Measurements from ENCODE around the gene NHLRC2. TPM values are rescaled to one million over a fixed set of nuclear protein-coding genes. Genes with fewer than 3 reads are reported as not detected.

Gene NHLRC2
- total and polyA plus RNA-seq, 2 of the 13 experiments (the other 11 are each of a cell fraction or from before 2014, with no cell fraction given): 7.6 to 12.7 TPM

- peak; percentile 76 for TF ChIP-seq TGIF2 (CRISPR knock-in tag; IDR thresholded peaks at IDR 0.05)
- TF ChIP-seq YEATS4 (CRISPR knock-in tag; IDR thresholded peaks at IDR 0.05; ENCODE audit: borderline replicate concordance): 0 out of 2 replicates have a peak, but pooled peaks have one; percentile 65
- TF ChIP-seq PREB (CRISPR knock-in tag; IDR thresholded peaks at IDR 0.05): no peak
- peak; percentile 55 for TF ChIP-seq THAP9 (CRISPR knock-in tag; IDR thresholded peaks at IDR 0.05; ENCODE audit: borderline replicate concordance)
- peak; percentile 42; the same call in 1 of the 2 replicates for TF ChIP-seq ARID4A (CRISPR knock-in tag; IDR thresholded peaks at IDR 0.05; ENCODE audit: borderline replicate concordance)
- no peak for TF ChIP-seq ZBTB14 (CRISPR knock-in tag; IDR thresholded peaks at IDR 0.05)
- peak; percentile 58 for TF ChIP-seq U2AF1 (optimal IDR thresholded peaks at IDR 0.05; ENCODE audit: low read depth, low read length)
- no peak for TF ChIP-seq GABPA (IDR thresholded peaks at IDR 0.05; ENCODE audit: low read depth, low read length)
- 0 out of 2 replicates have a peak, but pooled peaks have one; percentile 23 for TF ChIP-seq GABPA (CRISPR knock-in tag; IDR thresholded peaks at IDR 0.05; ENCODE audit: low read depth)
- TF ChIP-seq ZNF17 (CRISPR knock-in tag; IDR thresholded peaks at IDR 0.05): peak; percentile 54; the same call in 1 of the 2 replicates
- 0 out of 2 replicates have a peak, but pooled peaks have one; percentile 15 for TF ChIP-seq ZKSCAN1 (IDR thresholded peaks at IDR 0.05; ENCODE audit: low read length)
- TF ChIP-seq ZNF441 (CRISPR knock-in tag; IDR thresholded peaks at IDR 0.05; ENCODE audit: borderline replicate concordance): 0 out of 2 replicates have a peak, but pooled peaks have one; percentile 22
- no peak for TF ChIP-seq SATB2 (CRISPR knock-in tag; IDR thresholded peaks at IDR 0.05)
- TF ChIP-seq HDAC1 (CRISPR knock-in tag; IDR thresholded peaks at IDR 0.05): peak; percentile 50
- TF ChIP-seq NFKB2 (CRISPR knock-in tag; IDR thresholded peaks at IDR 0.05; ENCODE audit: borderline replicate concordance): 0 out of 2 replicates have a peak, but pooled peaks have one; percentile 9
- TF ChIP-seq ZNF713 (CRISPR knock-in tag; IDR thresholded peaks at IDR 0.05): no peak
- no peak for TF ChIP-seq ZNF280B (CRISPR knock-in tag; IDR thresholded peaks at IDR 0.05; ENCODE audit: borderline replicate concordance)
Observed at GRCh38 chr10:113854013-113854760, at the start of gene NHLRC2, which contains the start of gene DCLRE1A (continued).
